Pancreas (tissue), 10 donors: ENCODE measurements around the gene PLS1. TPM values are rescaled to one million over a fixed set of nuclear protein-coding genes. Genes with fewer than 3 reads are reported as not detected.
"Not testable (repeated sequence)": the region's sequence is repeated elsewhere in the genome, so short reads cannot be mapped to it uniquely, and the experiment has no call there.

ENCODE experiments used
- ATAC-seq, 4 donors: fragments of 200-7000 bp; cut with Tn5 transposase; one replicate each; pipeline versions ENCODE4 v1.8.0 to v1.9.1; 2020; ENCODE audit warnings: mild to moderate bottlenecking in 4 of 4, moderate library complexity in 4 of 4
- DNase-seq, 6 donors: peaks; one replicate each; pipeline ENCODE4 v3.0.0-alpha.2; 2020
- FAIRE-seq: peaks from 2 replicates; lab custom pipeline; 2012; peaks lifted over from hg19 to GRCh38; lab: Jason Lieb, UNC
- H3K27ac ChIP-seq, 4 donors: fragments of 200-600 bp; sonication (generic); 1 replicate in 3 of 4; 2 replicates in 1 of 4; pipeline versions ENCODE4 v1.5.0 to v1.8.0; 2020
- H3K27me3 ChIP-seq, 4 donors: fragments of 200-600 bp; one replicate each; pipeline ENCODE4 v1.8.0; 2021
- H3K36me3 ChIP-seq, 3 donors: fragments of 200-600 bp; sonication (generic) in 1 of 3; one replicate each; pipeline versions ENCODE4 v1.5.0 to v1.8.0; 2020 to 2021
- H3K4me1 ChIP-seq, 3 donors: fragments of 200-600 bp; one replicate each; pipeline ENCODE4 v1.8.0; 2021
- H3K4me3 ChIP-seq, 4 donors: fragments of 200-600 bp; sonication (generic) in 2 of 4; one replicate each; pipeline versions ENCODE4 v1.5.0 to v1.8.0; 2020 to 2021
- H3K9me3 ChIP-seq, 4 donors: fragments of 200-600 bp; one replicate each; pipeline ENCODE4 v1.8.0; 2021
- WGBS, 2 donors: extraction: QIAGEN DNeasy Blood & Tissue Kit; methylation state at CpG; one replicate each; pipeline ENCODE4 v1.1.7; 2013; 5-methylcytosine and 5-hydroxymethylcytosine counted together
- intact Hi-C, 3 donors: fragments of 100-400 bp; cut with DNase I; formaldehyde crosslinking; loops; one replicate each; pipeline versions ENCODE4 v1.11.1 to v1.14.2; 2022
- polyA plus RNA-seq, 2 donors: library from polyadenylated mRNA; stranded (reverse); fragments of 200-250 nt; gene quantifications; one replicate each; pipeline ENCODE4 v1.2.3, GENCODE V29; 2013
- total RNA-seq, 6 donors: library from RNA; stranded (reverse); fragmentation: NEBNext Ultra II Directional in 4 of 6; extraction: Animal tissue kit (Norgen Biotek cat#: 25700) in 4 of 6; gene quantifications; one replicate each; pipeline versions ENCODE4 v1.2.1 to v1.2.4, GENCODE V29; 2021 to 2023
- TF ChIP-seq, protein P1 (sequence below), 4 donors: fragments of 200-600 bp; sonication (generic) in 3 of 4; IDR thresholded peaks; one replicate each; pipeline versions ENCODE4 v1.5.0 to v1.8.0; 2021; ENCODE audit warnings: antibody characterized with exemption in 4 of 4
- donor health status: healthy with polysubstance abuse.
- donor health status: DM: no; HTN: no; CAD: no; lungs with moderate emphysema.
- donor health status: DM: no; HTN: no; CAD: no.
- donor health status: control.
- donor health status: control.
- donor health status: Bipolar disorder and iron deficiency.
- donor health status: DM: yes; HTN: yes; CAD: no.
- donor health status: DM: no; HTN: no; CAD: no.
- donor health status: DM: no; HTN: no; CAD: no.
- donor health status: DM: yes; HTN: yes; CAD: no.

The PLS1 gene
- total and polyA plus RNA-seq, 8 donors: 3.0 to 23.6 (median 10.2) TPM

DNA sequence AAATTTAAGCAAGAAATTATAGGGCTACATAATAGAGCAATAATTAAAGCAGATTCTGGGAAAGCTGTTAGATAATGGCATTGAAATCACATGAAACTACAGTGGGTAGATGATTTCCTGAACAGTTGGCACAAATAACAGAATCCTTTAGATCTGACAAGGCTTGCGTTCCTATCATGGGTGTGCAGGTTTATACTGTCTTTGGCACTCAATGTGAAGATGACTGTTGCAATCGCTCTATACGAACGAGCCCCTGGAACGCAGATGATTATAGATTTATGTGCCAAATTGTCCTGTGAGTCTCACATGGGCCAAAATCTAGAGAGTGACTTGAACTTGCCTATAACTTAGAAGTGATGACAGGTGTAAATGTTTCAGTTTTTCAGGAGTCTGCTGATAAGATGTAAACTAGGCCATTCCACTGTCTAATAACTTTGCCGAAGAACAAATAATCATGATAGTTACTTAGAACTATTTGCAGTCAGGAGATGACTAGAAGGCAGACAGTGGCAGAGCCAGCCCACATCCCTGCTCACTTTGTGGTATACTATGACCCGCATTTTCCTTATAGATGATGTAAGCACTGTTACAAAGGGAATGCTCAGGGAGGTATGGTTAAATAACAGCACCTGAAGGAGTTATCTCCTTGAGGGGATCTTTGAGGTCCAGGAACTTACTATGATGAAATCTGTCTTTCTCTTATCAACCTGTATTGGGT, 97.1 kb downstream of the PLS1 start:
- H3K9me3 ChIP-seq: no peaks in the 10 kb centered on the region
- ATAC-seq (no peak), FAIRE-seq (no peak), DNase-seq (no peak)
- H3K4me3 ChIP-seq: no peak overlapping the region
- intact Hi-C loops: no loop called here
- TF ChIP-seq, protein P1, sequence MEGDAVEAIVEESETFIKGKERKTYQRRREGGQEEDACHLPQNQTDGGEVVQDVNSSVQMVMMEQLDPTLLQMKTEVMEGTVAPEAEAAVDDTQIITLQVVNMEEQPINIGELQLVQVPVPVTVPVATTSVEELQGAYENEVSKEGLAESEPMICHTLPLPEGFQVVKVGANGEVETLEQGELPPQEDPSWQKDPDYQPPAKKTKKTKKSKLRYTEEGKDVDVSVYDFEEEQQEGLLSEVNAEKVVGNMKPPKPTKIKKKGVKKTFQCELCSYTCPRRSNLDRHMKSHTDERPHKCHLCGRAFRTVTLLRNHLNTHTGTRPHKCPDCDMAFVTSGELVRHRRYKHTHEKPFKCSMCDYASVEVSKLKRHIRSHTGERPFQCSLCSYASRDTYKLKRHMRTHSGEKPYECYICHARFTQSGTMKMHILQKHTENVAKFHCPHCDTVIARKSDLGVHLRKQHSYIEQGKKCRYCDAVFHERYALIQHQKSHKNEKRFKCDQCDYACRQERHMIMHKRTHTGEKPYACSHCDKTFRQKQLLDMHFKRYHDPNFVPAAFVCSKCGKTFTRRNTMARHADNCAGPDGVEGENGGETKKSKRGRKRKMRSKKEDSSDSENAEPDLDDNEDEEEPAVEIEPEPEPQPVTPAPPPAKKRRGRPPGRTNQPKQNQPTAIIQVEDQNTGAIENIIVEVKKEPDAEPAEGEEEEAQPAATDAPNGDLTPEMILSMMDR (IDR thresholded peaks at IDR 0.05): no peak
- no peaks in the 10 kb centered on the region for H3K27me3 ChIP-seq
- no peaks in the 10 kb centered on the region for H3K36me3 ChIP-seq
- 89 to 93% methylated on average over 7 of the region's 7 CpGs for WGBS, 2 donors
- no peaks in the 10 kb centered on the region for H3K4me1 ChIP-seq
- no peak overlapping the region for H3K27ac ChIP-seq

DNA sequence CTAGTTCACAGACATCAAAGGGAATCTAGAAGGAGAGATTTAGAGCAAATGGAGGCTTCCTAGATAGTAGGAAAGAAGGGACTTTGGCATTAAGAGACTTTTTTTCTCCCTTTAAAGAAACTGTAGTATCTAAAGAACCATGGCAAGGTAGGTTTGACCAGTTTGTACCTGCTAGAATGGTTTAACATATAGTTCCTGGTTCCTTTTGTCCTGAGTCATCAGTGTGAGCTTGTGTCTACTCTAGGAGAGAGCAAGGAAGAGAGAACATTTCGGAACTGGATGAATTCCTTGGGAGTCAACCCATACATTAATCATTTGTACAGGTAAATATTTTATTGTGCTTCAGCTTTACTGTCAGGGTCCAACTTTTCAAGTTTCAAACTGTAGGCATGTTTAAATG, 98.0 kb downstream of the PLS1 start:
- Histone ChIP-seq H3K27ac (no peak overlapping the region), H3K36me3 (no peaks in the 10 kb centered on the region), H3K4me3 (no peak overlapping the region), H3K27me3 (no peaks in the 10 kb centered on the region), H3K4me1 (no peaks in the 10 kb centered on the region), H3K9me3 (no peaks in the 10 kb centered on the region)
- DNase-seq: no peak
- intact Hi-C loops: no loop called here
- TF ChIP-seq, protein P1 (IDR thresholded peaks at IDR 0.05): no peak
- ATAC-seq: no peak
- no peak for FAIRE-seq
- 96 to 100% methylated on average over 1 of the region's 1 CpG for WGBS, 2 donors

DNA sequence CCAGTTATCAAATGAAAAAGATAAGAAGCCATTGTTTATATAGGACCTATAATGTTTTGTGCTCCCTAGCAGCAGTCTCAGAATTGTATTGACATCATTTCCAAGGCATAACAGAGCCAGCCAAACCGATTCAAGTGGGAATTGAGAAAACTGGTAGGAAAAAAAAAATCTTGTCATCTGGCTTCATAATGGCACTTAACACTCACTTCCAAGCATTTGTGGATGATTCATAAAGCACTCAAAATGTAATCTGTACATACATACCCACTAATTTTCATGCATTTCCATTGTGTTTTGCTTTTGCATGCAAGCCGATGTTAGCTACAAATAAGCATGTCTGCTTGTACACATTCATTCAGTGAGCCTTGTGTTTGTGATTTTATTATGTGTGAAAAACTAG, 109.0 kb downstream of the PLS1 start:
- FAIRE-seq: no peak
- Histone ChIP-seq H3K27ac (no peak overlapping the region), H3K4me3 (no peak overlapping the region), H3K27me3 (no peaks in the 10 kb centered on the region), H3K4me1 (no peaks in the 10 kb centered on the region), H3K36me3 (no peaks in the 10 kb centered on the region), H3K9me3 (no peaks in the 10 kb centered on the region)
- no peak for ATAC-seq
- DNase-seq: no peak
- 71 to 79% methylated on average over 2 of the region's 2 CpGs for WGBS, 2 donors
- TF ChIP-seq, protein P1 (IDR thresholded peaks at IDR 0.05): no peak
- intact Hi-C loops: no loop called here

DNA sequence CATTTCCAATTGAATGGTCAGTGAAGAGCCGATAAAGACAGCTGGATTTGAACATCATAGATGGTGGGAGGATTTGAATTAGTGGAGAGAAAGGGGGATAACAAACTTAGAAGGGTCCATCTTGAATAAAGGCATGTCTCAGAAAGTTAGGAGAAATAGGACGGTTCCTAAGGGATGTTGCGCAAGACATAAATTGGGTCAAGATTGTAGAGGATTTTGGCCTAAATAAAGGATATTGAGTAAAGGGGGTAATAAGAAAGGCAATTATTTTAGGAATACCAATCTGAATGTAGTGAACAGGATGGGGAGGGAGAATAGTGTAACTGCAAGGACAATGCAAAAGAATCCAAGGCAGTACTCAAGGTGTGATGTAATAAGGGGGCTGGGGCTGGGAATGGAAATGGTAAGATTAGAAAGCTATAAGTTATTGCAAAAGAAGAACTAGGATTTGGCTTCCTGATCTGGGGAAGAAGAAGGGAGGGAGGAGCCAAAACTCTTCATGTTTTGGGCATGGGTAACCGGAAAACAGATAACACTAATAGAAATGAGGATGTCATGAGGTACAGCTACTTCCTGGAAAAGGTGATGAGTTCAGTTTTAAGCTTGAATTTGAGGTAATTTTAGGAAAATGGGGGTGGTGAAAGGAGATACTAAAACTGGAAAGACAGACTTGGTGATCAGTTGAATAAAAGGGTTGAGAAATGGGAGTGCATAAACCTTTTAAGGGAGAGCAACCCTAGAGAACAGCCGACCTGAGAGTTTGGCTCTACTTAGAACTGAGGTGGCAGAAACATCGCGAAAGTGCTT, 110.3 kb downstream of the PLS1 start:
- H3K27me3 ChIP-seq: no peaks in the 10 kb centered on the region
- DNase-seq (no peak), FAIRE-seq (no peak), ATAC-seq (no peak)
- intact Hi-C loops: no loop called here
- H3K4me1 ChIP-seq: no peaks in the 10 kb centered on the region
- no peaks in the 10 kb centered on the region for H3K9me3 ChIP-seq
- H3K36me3 ChIP-seq: no peaks in the 10 kb centered on the region
- no peak overlapping the region for H3K27ac ChIP-seq
- TF ChIP-seq, protein P1 (IDR thresholded peaks at IDR 0.05): no peak
- WGBS, 2 donors: 84 to 88% methylated on average over 7 of the region's 7 CpGs
- H3K4me3 ChIP-seq: no peak overlapping the region

DNA sequence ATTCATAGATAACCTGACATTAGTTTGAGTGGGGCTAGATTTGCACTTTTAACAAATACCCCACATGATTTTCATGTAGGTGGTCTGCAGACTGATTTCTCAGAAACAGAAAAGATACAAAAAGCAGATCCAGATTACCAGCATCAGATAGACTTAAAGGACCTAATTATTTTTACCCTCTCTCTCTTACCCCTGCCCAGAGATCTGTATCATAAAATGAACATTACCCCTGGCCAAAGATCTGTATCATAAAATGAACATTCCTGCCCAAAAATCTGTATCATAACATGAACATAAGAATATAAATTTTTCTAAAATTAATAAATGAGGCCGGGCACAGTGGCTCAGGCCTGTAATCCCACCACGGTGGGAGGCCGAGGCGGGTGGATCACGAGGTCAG, 113.0 kb downstream of the PLS1 start:
- no peak for ATAC-seq
- no peaks in the 10 kb centered on the region for H3K36me3 ChIP-seq
- TF ChIP-seq, protein P1 (IDR thresholded peaks at IDR 0.05): no peak
- intact Hi-C loops: no loop called here
- H3K4me3 ChIP-seq: no peak overlapping the region
- 95 to 96% methylated on average over 5 of the region's 5 CpGs for WGBS, 2 donors
- DNase-seq: no peak
- H3K4me1 ChIP-seq: no peaks in the 10 kb centered on the region
- no peak overlapping the region for H3K27ac ChIP-seq
- no peaks in the 10 kb centered on the region for H3K9me3 ChIP-seq
- H3K27me3 ChIP-seq: no peaks in the 10 kb centered on the region
- no peak for FAIRE-seq

DNA sequence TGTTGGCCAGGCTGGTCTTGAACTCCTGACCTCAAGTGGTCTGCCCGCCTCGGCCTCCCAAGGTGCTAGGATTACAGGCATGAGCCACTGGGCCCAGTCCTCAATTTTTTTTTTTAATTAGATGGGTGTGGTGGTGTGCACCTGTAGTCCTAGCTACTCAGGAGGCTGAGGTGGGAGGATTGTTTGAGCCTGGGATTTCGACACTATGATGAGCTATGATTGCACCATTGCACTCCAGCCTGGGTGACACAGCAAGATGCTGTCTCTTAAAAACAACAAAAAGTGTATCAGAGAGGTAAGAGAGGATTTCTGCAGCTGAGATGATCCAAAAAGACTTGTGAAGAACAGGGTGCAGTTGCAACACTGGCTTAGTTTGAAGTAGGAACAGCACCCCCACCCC, 118.7 kb downstream of the PLS1 start:
- intact Hi-C loops, DNase-seq, H3K27ac ChIP-seq, H3K9me3 ChIP-seq, ATAC-seq, H3K27me3 ChIP-seq, H3K4me1 ChIP-seq, H3K36me3 ChIP-seq, FAIRE-seq, H3K4me3 ChIP-seq: not testable (repeated sequence)
- 93 to 95% methylated on average over 3 of the region's 3 CpGs for WGBS, 2 donors
